Mesendoderm (in vitro differentiated cells): ENCODE results near the gene DCAF4.

ENCODE experiments used
- DNase-seq: peaks from one replicate; pipeline ENCODE4 v3.0.0; 2013
- H2AK5ac ChIP-seq: 2 replicates; pipeline ENCODE4 v1.6.1; 2013; ENCODE audit warnings: low read length, inconsistent platforms
- H2BK120ac ChIP-seq: 2 replicates; pipeline ENCODE4 v1.6.1; 2013; ENCODE audit warnings: low read depth, mild to moderate bottlenecking, low read length, moderate library complexity, mixed read lengths
- H2BK15ac ChIP-seq: replicated peaks from 2 replicates; pipeline ENCODE4 v1.6.1; 2013; ENCODE audit warnings: low read depth, mild to moderate bottlenecking, moderate library complexity
- H2BK5ac ChIP-seq: 2 replicates; pipeline ENCODE4 v1.6.1; 2013; ENCODE audit warnings: low read length, inconsistent platforms
- H3K18ac ChIP-seq: 2 replicates; pipeline ENCODE4 v1.6.1; 2013; ENCODE audit warnings: mild to moderate bottlenecking, low read length, mixed read lengths
- H3K23ac ChIP-seq: one replicate; pipeline ENCODE4 v1.6.1; 2013; ENCODE audit warnings: low read length
- H3K27ac ChIP-seq: 2 replicates; pipeline ENCODE4 v1.5.1; 2013; ENCODE audit warnings: low read depth, mild to moderate bottlenecking, inconsistent platforms, low read length, moderate library complexity
- H3K27me3 ChIP-seq: 2 replicates; pipeline ENCODE4 v1.6.1; 2013; ENCODE audit warnings: low read length, control low read depth, mild to moderate bottlenecking, inconsistent platforms; ENCODE audit not compliant: insufficient read depth, poor library complexity
- H3K36me3 ChIP-seq: 2 replicates; pipeline ENCODE4 v1.6.1; 2013; ENCODE audit warnings: low read length, inconsistent platforms; ENCODE audit not compliant: control insufficient read depth, insufficient read depth
- H3K4ac ChIP-seq: one replicate; pipeline ENCODE4 v1.6.1; 2013; ENCODE audit warnings: low read depth, mild to moderate bottlenecking, low read length, moderate library complexity
- H3K4me1 ChIP-seq: 2 replicates; pipeline ENCODE4 v1.6.1; 2013; ENCODE audit warnings: low read depth, low read length, inconsistent platforms; ENCODE audit not compliant: control insufficient read depth
- H3K4me2 ChIP-seq: 2 replicates; pipeline ENCODE4 v1.6.1; 2013; ENCODE audit warnings: low read length
- H3K4me3 ChIP-seq: 2 replicates; pipeline ENCODE4 v1.5.1; 2013; ENCODE audit warnings: mild to moderate bottlenecking, low read length
- H3K56ac ChIP-seq: one replicate; pipeline ENCODE4 v1.6.1; 2013; ENCODE audit warnings: low read length
- H3K79me1 ChIP-seq: 2 replicates; pipeline ENCODE4 v1.6.1; 2013; ENCODE audit warnings: low read length, inconsistent platforms
- H3K79me2 ChIP-seq: 2 replicates; pipeline ENCODE4 v1.6.1; 2013; ENCODE audit warnings: mild to moderate bottlenecking, low read length; ENCODE audit not compliant: control insufficient read depth, insufficient read depth
- H3K9ac ChIP-seq: 2 replicates; pipeline ENCODE4 v1.6.1; 2013; ENCODE audit warnings: low read length, inconsistent platforms
- H4K5ac ChIP-seq: one replicate; pipeline ENCODE4 v1.6.1; 2013; ENCODE audit warnings: low read length
- H4K8ac ChIP-seq: one replicate; pipeline ENCODE4 v1.6.1; 2013; ENCODE audit warnings: low read depth, mild to moderate bottlenecking, control low read depth, low read length, moderate library complexity
- WGBS: extraction: QIAGEN DNeasy Blood & Tissue Kit; methylation state at CpG from one replicate; pipeline ENCODE4 v1.1.7; 2013; ENCODE audit warnings: low lambda C conversion rate, missing lambda C conversion rate; ENCODE audit not compliant: insufficient coverage; ENCODE audit errors: extremely low coverage; 5-methylcytosine and 5-hydroxymethylcytosine counted together

The DCAF4 gene

GRCh38 chr14:72880820-72881219 is 45.4 kb upstream of the DCAF4 start:
- H3K9ac ChIP-seq, result no peak overlapping the region

GRCh38 chr14:72881543-72881942 is 44.7 kb upstream of the DCAF4 start:
- no peaks in the 10 kb centered on the region for H3K36me3 ChIP-seq

More at GRCh38 chr14:72880820-72881219, 45.4 kb upstream of the DCAF4 start:
- Histone ChIP-seq H2AK5ac (no peak overlapping the region), H3K18ac (no peak overlapping the region), H2BK15ac (no peak overlapping the region), H4K5ac (no peak overlapping the region), H3K4me3 (no peak overlapping the region), H3K79me1 (no peaks in the 10 kb centered on the region), H3K4me2 (no peak overlapping the region), H3K4me1 (peaks cover 2% of the 10 kb centered on the region), H3K36me3 (no peaks in the 10 kb centered on the region), H2BK120ac (no peak overlapping the region), H3K79me2 (no peaks in the 10 kb centered on the region), H3K27me3 (no peaks in the 10 kb centered on the region), H2BK5ac (no peak overlapping the region), H3K4ac (no peak overlapping the region), H3K23ac (no peak overlapping the region), H4K8ac (no peak overlapping the region), H3K56ac (no peak overlapping the region), H3K27ac (no peak overlapping the region)
- no CpG with 5 or more reads among the region's 2 CpGs for WGBS
- no peak for DNase-seq

GRCh38 chr14:72882047-72882446 is 44.2 kb upstream of the DCAF4 start:
- Histone ChIP-seq H4K5ac (no peak overlapping the region), H3K23ac (no peak overlapping the region), H3K56ac (no peak overlapping the region), H3K4me3 (no peak overlapping the region), H4K8ac (no peak overlapping the region), H3K27ac (no peak overlapping the region), H3K18ac (no peak overlapping the region), H2BK5ac (no peak overlapping the region), H2AK5ac (no peak overlapping the region), H3K79me2 (no peaks in the 10 kb centered on the region), H2BK120ac (no peak overlapping the region), H3K79me1 (no peaks in the 10 kb centered on the region), H3K4me1 (peaks cover 2% of the 10 kb centered on the region), H3K27me3 (no peaks in the 10 kb centered on the region), H3K9ac (no peak overlapping the region), H3K36me3 (no peaks in the 10 kb centered on the region), H3K4ac (no peak overlapping the region), H2BK15ac (no peak overlapping the region), H3K4me2 (no peak overlapping the region)
- no CpG with 5 or more reads among the region's 1 CpG for WGBS
- DNase-seq, result no peak

More at GRCh38 chr14:72881543-72881942, 44.7 kb upstream of the DCAF4 start:
- no peak overlapping the region for H4K8ac ChIP-seq
- H3K27ac ChIP-seq, result no peak overlapping the region
- WGBS, result no CpG with 5 or more reads among the region's 2 CpGs
- no peaks in the 10 kb centered on the region for H3K79me2 ChIP-seq
- H3K4me1 ChIP-seq, result peaks cover 2% of the 10 kb centered on the region
- no peak overlapping the region for H2BK15ac ChIP-seq
- H3K4me2 ChIP-seq, result no peak overlapping the region
- DNase-seq, result no peak
- H3K9ac ChIP-seq, result no peak overlapping the region
- no peak overlapping the region for H2BK120ac ChIP-seq
- no peak overlapping the region for H3K56ac ChIP-seq
- no peak overlapping the region for H3K23ac ChIP-seq
- no peak overlapping the region for H2BK5ac ChIP-seq
- H3K18ac ChIP-seq, result no peak overlapping the region
- no peak overlapping the region for H2AK5ac ChIP-seq
- H3K79me1 ChIP-seq, result no peaks in the 10 kb centered on the region
- no peak overlapping the region for H3K4ac ChIP-seq
- H4K5ac ChIP-seq, result no peak overlapping the region
- no peak overlapping the region for H3K4me3 ChIP-seq
- H3K27me3 ChIP-seq, result no peaks in the 10 kb centered on the region

- no peak overlapping the region for H3K4me3 ChIP-seq
- no peaks in the 10 kb centered on the region for H3K36me3 ChIP-seq
- H3K9ac ChIP-seq, result no peak overlapping the region
- H3K23ac ChIP-seq, result no peak overlapping the region
- no CpG with 5 or more reads among the region's 7 CpGs for WGBS
- H4K5ac ChIP-seq, result no peak overlapping the region
- no peak overlapping the region for H2AK5ac ChIP-seq
- no peak overlapping the region for H4K8ac ChIP-seq
- H2BK15ac ChIP-seq, result no peak overlapping the region
- H3K18ac ChIP-seq, result no peak overlapping the region
- H3K4me2 ChIP-seq, result no peak overlapping the region
- no peak overlapping the region for H3K27ac ChIP-seq
- H3K27me3 ChIP-seq, result no peaks in the 10 kb centered on the region
- H3K56ac ChIP-seq, result no peak overlapping the region
- H2BK5ac ChIP-seq, result no peak overlapping the region
- H2BK120ac ChIP-seq, result no peak overlapping the region
- peaks cover 2% of the 10 kb centered on the region for H3K4me1 ChIP-seq
- H3K4ac ChIP-seq, result no peak overlapping the region
- no peaks in the 10 kb centered on the region for H3K79me2 ChIP-seq
- no peaks in the 10 kb centered on the region for H3K79me1 ChIP-seq
- DNase-seq, result no peak
These were observed 43.8 kb upstream of the DCAF4 start for GRCh38 chr14:72882463-72882862.

- no peaks in the 10 kb centered on the region for H3K27me3 ChIP-seq
- H3K4me2 ChIP-seq, result no peak overlapping the region
- no peak overlapping the region for H3K9ac ChIP-seq
- H3K79me2 ChIP-seq, result no peaks in the 10 kb centered on the region
- no peak overlapping the region for H4K5ac ChIP-seq
- no peak overlapping the region for H2BK15ac ChIP-seq
- no peak overlapping the region for H2BK120ac ChIP-seq
- no peak overlapping the region for H3K4ac ChIP-seq
- no peaks in the 10 kb centered on the region for H3K79me1 ChIP-seq
- no peak overlapping the region for H2AK5ac ChIP-seq
- WGBS, result no CpG with 5 or more reads among the region's 2 CpGs
- no peaks in the 10 kb centered on the region for H3K36me3 ChIP-seq
- H2BK5ac ChIP-seq, result no peak overlapping the region
- no peak overlapping the region for H3K56ac ChIP-seq
- no peak overlapping the region for H3K4me3 ChIP-seq
- peaks cover 2% of the 10 kb centered on the region for H3K4me1 ChIP-seq
- DNase-seq, result no peak
- no peak overlapping the region for H3K18ac ChIP-seq
- no peak overlapping the region for H4K8ac ChIP-seq
- H3K27ac ChIP-seq, result no peak overlapping the region
- H3K23ac ChIP-seq, result no peak overlapping the region
These were observed 43.2 kb upstream of the DCAF4 start for GRCh38 chr14:72883109-72883508.

GRCh38 chr14:72883961-72884360 is 42.3 kb upstream of the DCAF4 start:
- WGBS, result no CpG with 5 or more reads among the region's 4 CpGs

More at GRCh38 chr14:72883961-72884360, 42.3 kb upstream of the DCAF4 start:
- no peaks in the 10 kb centered on the region for H3K79me1 ChIP-seq
- no peak overlapping the region for H2BK5ac ChIP-seq
- no peak overlapping the region for H3K4me2 ChIP-seq
- H3K56ac ChIP-seq, result no peak overlapping the region
- H4K8ac ChIP-seq, result no peak overlapping the region
- peaks cover 2% of the 10 kb centered on the region for H3K4me1 ChIP-seq
- no peak overlapping the region for H3K9ac ChIP-seq
- H3K27me3 ChIP-seq, result no peaks in the 10 kb centered on the region
- H3K36me3 ChIP-seq, result no peaks in the 10 kb centered on the region
- no peak for DNase-seq
- H4K5ac ChIP-seq, result no peak overlapping the region
- no peak overlapping the region for H2BK15ac ChIP-seq
- no peak overlapping the region for H3K18ac ChIP-seq
- H3K27ac ChIP-seq, result no peak overlapping the region
- no peak overlapping the region for H3K4ac ChIP-seq
- no peak overlapping the region for H3K4me3 ChIP-seq
- H3K79me2 ChIP-seq, result no peaks in the 10 kb centered on the region
- no peak overlapping the region for H3K23ac ChIP-seq
- H2AK5ac ChIP-seq, result no peak overlapping the region
- no peak overlapping the region for H2BK120ac ChIP-seq
